GM19035 (cell line): Measurements from ENCODE around the gene PLB1.

ENCODE experiments used
- ATAC-seq: cut with Tn5 transposase; IDR thresholded peaks from one replicate; pipeline ENCODE4 v1.9.1; 2021; ENCODE audit not compliant: unreplicated experiment

PLB1 gene

GRCh38 chr2:28683100-28683706 lies 187.3 kb downstream of the PLB1 start:
- ATAC-seq: no peak

DNA sequence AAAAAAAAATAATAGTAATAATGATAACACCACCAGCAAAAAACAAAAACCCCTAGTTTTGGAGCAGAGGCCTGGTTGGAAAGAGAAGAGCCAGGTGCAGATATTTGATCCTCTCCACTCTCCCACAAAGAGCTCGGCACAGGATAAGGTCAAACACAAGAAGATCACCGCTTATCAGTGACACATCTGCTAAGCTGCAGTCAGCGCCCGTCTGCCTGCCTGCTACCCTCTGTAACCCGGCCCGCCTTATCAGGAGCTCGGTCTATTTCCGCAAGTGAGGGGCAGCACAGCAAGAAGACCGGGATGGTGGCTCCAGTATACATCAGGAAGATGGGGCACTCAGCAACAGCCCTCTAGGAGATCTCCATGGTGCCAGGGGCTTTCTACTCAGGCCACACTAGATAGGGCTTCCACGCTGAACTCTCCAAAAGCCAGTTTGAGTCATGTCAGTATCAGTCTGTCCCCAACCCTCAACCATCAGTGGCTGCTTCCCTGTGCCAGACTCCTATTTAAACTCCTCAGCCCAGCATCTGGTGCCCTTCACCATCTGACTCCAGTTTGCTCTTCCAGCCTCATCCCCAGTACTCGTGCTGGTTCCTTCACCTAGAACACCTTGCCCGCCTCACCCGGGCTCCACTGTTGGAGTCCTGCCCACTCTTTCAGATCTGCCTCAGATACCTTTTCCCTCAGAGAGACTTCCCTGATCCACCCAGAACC lies 188.4 kb downstream of the PLB1 start:
- no peak for ATAC-seq

- no peak for ATAC-seq
Measured at GRCh38 chr2:28687171-28687570, 191.3 kb downstream of the PLB1 start.

GRCh38 chr2:28687640-28688385 lies 192.0 kb downstream of the PLB1 start:
- no peak for ATAC-seq

DNA sequence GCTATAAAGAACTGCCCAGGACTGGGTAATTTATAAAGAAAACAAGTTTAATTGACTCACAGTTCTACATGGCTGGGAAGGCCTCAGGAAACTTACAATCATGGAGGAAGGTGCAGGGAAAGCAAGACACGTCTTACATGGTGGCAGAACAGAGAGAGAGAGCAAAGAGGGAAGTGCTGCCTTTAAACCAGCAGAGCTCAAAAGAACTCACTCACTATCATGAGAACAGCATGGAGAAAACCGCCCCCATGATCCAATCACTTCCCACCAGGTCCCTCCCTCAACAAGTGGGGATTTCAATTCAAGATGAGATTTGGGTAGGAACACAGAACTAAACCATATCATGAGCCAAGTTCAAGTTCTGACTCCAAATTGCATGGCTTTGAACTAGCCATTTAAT lies 193.0 kb downstream of the PLB1 start:
- no peak for ATAC-seq

- no peak for ATAC-seq
Measured at GRCh38 chr2:28689771-28690170, 193.9 kb downstream of the PLB1 start.

GRCh38 chr2:28692411-28692810 lies 196.6 kb downstream of the PLB1 start:
- no peak for ATAC-seq

DNA sequence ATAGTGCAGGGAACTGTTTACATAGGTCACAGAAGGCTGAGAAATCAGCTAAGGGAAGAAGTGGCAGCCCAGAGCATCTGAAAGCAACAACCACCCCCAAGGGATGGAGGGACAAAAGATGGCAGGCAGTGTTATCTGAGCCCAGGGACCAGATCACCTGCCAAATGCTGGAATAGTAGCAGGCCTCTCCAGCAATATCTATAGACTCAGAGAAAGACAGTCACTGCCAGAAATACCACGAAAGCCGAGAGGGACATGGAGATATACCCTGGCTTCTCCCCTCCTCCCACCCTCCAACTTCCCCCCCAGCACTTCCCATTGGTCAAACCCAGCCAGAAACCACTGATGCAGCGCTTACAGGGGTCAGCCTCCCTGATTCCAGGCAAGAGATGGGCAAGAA lies 197.4 kb downstream of the PLB1 start:
- ATAC-seq: no peak
